Measurements from ENCODE around the gene ADAT2. TPM values are rescaled to one million over a fixed set of nuclear protein-coding genes. Genes with fewer than 3 reads are reported as not detected.

The ADAT2 gene
- total RNA-seq, 1 donor from 2014 or later, result 6.3 TPM

GRCh38 chr6:143441680-143442545, 8.6 kb downstream of the ADAT2 start:
- TF ChIP-seq CTCF (conservative IDR thresholded peaks at IDR 0.05; ENCODE audit: low read depth, low read length), result no peak
- DNase-seq (ENCODE audit: low read depth), result no peak
- H3K4me3 ChIP-seq (ENCODE audit: low read depth, low read length), result no peak overlapping the region

GRCh38 chr6:143441010-143441409, 9.5 kb downstream of the ADAT2 start:
- DNase-seq (ENCODE audit: low read depth), result no peak
- TF ChIP-seq CTCF (conservative IDR thresholded peaks at IDR 0.05; ENCODE audit: low read depth, low read length), result no peak
- no peak overlapping the region for H3K4me3 ChIP-seq (ENCODE audit: low read depth, low read length)

- H3K4me3 ChIP-seq (ENCODE audit: low read depth, low read length), result no peak overlapping the region
- TF ChIP-seq CTCF (conservative IDR thresholded peaks at IDR 0.05; ENCODE audit: low read depth, low read length), result no peak
- DNase-seq (ENCODE audit: low read depth), result no peak
Measured at GRCh38 chr6:143432588-143432987, 17.9 kb downstream of the ADAT2 start.

- no peak overlapping the region for H3K4me3 ChIP-seq (ENCODE audit: low read depth, low read length)
- no peak for DNase-seq (ENCODE audit: low read depth)
- TF ChIP-seq CTCF (conservative IDR thresholded peaks at IDR 0.05; ENCODE audit: low read depth, low read length), result no peak
Measured at GRCh38 chr6:143431226-143431625, 19.3 kb downstream of the ADAT2 start.

GRCh38 chr6:143429970-143430369, 20.5 kb downstream of the ADAT2 start:
- no peak for DNase-seq (ENCODE audit: low read depth)
- H3K4me3 ChIP-seq (ENCODE audit: low read depth, low read length), result no peak overlapping the region
- no peak for TF ChIP-seq CTCF (conservative IDR thresholded peaks at IDR 0.05; ENCODE audit: low read depth, low read length)

GRCh38 chr6:143427109-143427817, 23.2 kb downstream of the ADAT2 start:
- H3K4me3 ChIP-seq (ENCODE audit: low read depth, low read length), result no peak overlapping the region
- no peak for DNase-seq (ENCODE audit: low read depth)

More at GRCh38 chr6:143427109-143427817, 23.2 kb downstream of the ADAT2 start:
- peak; percentile 100 for TF ChIP-seq CTCF (conservative IDR thresholded peaks at IDR 0.05; ENCODE audit: low read depth, low read length)
